Measurements from ENCODE around the gene TFEC. TPM values are rescaled to one million over a fixed set of nuclear protein-coding genes. Genes with fewer than 3 reads are reported as not detected.

The TFEC gene
- polyA plus RNA-seq, 1 of the 3 experiments (the other 2 are of a cell fraction): not detected

DNA sequence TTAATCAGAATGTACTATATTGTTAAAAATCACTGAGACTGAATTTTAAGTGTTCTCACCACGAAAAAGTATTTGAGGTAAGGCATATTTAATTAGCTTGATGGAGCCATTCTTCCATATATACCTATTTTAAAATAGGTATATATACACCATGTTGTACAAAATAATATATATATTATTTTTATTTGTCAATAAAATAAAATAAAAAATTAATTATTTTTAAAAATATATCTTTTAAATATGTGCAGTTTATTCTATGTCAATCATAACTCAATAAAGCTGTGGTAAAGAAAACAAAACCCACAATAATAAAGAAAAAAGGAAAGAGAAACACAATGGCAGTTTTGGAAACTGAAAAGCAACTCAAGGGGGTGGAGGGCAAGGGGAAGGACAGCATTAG, 33.6 kb upstream of the TFEC start (continued):
- TF ChIP-seq, protein P1, sequence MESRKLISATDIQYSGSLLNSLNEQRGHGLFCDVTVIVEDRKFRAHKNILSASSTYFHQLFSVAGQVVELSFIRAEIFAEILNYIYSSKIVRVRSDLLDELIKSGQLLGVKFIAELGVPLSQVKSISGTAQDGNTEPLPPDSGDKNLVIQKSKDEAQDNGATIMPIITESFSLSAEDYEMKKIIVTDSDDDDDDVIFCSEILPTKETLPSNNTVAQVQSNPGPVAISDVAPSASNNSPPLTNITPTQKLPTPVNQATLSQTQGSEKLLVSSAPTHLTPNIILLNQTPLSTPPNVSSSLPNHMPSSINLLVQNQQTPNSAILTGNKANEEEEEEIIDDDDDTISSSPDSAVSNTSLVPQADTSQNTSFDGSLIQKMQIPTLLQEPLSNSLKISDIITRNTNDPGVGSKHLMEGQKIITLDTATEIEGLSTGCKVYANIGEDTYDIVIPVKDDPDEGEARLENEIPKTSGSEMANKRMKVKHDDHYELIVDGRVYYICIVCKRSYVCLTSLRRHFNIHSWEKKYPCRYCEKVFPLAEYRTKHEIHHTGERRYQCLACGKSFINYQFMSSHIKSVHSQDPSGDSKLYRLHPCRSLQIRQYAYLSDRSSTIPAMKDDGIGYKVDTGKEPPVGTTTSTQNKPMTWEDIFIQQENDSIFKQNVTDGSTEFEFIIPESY (IDR thresholded peaks at IDR 0.05; ENCODE audit: borderline replicate concordance, low read depth): no peak

DNA sequence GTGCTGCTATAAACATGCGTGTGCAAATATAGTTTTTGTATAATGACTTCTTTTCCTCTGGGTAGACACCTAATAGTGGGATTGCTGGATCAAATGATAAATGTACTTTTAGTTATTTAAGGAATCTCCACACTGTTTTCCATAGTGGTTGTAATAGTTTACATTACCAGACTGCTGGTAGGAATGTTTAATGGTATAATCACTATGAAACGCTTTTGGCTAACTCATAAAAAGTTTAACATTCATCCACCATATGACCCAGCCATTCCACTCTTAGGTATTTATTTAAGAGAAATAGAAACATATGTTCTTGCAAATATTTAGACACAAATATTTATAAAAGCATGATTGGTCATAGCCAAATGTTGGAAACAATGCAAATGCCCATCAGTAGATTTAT, 32.1 kb upstream of the TFEC start:
- Histone ChIP-seq H4K20me1 (ENCODE audit: insufficient read depth) (no peaks in the 10 kb centered on the region), H3K9me2 (no peaks in the 10 kb centered on the region; the same call in 1 of the 2 replicates), H3K36me3 (replicated peaks in 1 of 2; ENCODE audit: control insufficient read depth in 1 of 2, insufficient read depth in 2 of 2, low read length in 1 of 2) (no peaks in the 10 kb centered on the region), H3K4me1 (ENCODE audit: control insufficient read depth in 1 of 2, insufficient read depth in 2 of 2, low read depth in 1 of 2, low read length in 1 of 2) (no peaks in the 10 kb centered on the region), H3K4me3 (ENCODE audit: low read depth in 2 of 2, low read length in 1 of 2) (no peak overlapping the region), H3K4me2 (no peak overlapping the region), H3K79me2 (ENCODE audit: insufficient read depth) (no peaks in the 10 kb centered on the region), H3K9me3 (no peaks in the 10 kb centered on the region), H3F3A (replicated peaks; ENCODE audit: insufficient read depth) (no peaks in the 10 kb centered on the region), H2AFZ (ENCODE audit: low read depth) (no peak overlapping the region), H3K27me3 (ENCODE audit: insufficient read depth) (no peaks in the 10 kb centered on the region), H3K27ac (ENCODE audit: low read depth in 2 of 2, low read length in 1 of 2) (no peak overlapping the region), H3K9ac (no peak overlapping the region)
- CTCF ChIA-PET: no interaction called here
- DNase-seq: no peak
- POLR2A ChIA-PET: no interaction called here
- TF ChIP-seq GATA2 (CRISPR knock-in tag; IDR thresholded peaks at IDR 0.05) (no peak), JUND (IDR thresholded peaks at IDR 0.05) (no peak), NRF1 (IDR thresholded peaks at IDR 0.05; ENCODE audit: low read depth, low read length) (no peak), TAF1 (IDR thresholded peaks at IDR 0.05; ENCODE audit: borderline replicate concordance, low read depth, low read length) (no peak), RAD21 (IDR thresholded peaks at IDR 0.05; ENCODE audit: low read length) (no peak), GABPA (IDR thresholded peaks at IDR 0.05; ENCODE audit: low read depth) (no peak), RXRA (IDR thresholded peaks at IDR 0.05; ENCODE audit: borderline replicate concordance, low read depth) (no peak), FOSL2 (IDR thresholded peaks at IDR 0.05; ENCODE audit: borderline replicate concordance, low read depth) (no peak), SIN3A (IDR thresholded peaks at IDR 0.05; ENCODE audit: borderline replicate concordance, low read depth, low read length) (no peak), MXI1 (IDR thresholded peaks at IDR 0.05; ENCODE audit: low read depth, low read length) (no peak), MEF2A (IDR thresholded peaks at IDR 0.05; ENCODE audit: borderline replicate concordance, low read depth) (no peak), FOXM1 (IDR thresholded peaks at IDR 0.05; ENCODE audit: low read depth) (no peak), RFX5 (IDR thresholded peaks at IDR 0.05; ENCODE audit: low read length) (no peak), EZH2phosphoT487 (IDR thresholded peaks at IDR 0.05; ENCODE audit: borderline replicate concordance, low read depth) (no peak)
- TF ChIP-seq, protein P2, sequence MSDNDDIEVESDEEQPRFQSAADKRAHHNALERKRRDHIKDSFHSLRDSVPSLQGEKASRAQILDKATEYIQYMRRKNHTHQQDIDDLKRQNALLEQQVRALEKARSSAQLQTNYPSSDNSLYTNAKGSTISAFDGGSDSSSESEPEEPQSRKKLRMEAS (IDR thresholded peaks at IDR 0.05; ENCODE audit: low read depth): no peak
- TF ChIP-seq, protein P3, sequence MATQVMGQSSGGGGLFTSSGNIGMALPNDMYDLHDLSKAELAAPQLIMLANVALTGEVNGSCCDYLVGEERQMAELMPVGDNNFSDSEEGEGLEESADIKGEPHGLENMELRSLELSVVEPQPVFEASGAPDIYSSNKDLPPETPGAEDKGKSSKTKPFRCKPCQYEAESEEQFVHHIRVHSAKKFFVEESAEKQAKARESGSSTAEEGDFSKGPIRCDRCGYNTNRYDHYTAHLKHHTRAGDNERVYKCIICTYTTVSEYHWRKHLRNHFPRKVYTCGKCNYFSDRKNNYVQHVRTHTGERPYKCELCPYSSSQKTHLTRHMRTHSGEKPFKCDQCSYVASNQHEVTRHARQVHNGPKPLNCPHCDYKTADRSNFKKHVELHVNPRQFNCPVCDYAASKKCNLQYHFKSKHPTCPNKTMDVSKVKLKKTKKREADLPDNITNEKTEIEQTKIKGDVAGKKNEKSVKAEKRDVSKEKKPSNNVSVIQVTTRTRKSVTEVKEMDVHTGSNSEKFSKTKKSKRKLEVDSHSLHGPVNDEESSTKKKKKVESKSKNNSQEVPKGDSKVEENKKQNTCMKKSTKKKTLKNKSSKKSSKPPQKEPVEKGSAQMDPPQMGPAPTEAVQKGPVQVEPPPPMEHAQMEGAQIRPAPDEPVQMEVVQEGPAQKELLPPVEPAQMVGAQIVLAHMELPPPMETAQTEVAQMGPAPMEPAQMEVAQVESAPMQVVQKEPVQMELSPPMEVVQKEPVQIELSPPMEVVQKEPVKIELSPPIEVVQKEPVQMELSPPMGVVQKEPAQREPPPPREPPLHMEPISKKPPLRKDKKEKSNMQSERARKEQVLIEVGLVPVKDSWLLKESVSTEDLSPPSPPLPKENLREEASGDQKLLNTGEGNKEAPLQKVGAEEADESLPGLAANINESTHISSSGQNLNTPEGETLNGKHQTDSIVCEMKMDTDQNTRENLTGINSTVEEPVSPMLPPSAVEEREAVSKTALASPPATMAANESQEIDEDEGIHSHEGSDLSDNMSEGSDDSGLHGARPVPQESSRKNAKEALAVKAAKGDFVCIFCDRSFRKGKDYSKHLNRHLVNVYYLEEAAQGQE (IDR thresholded peaks at IDR 0.05; ENCODE audit: low read depth, low read length): no peak
- TF ChIP-seq, protein P4, sequence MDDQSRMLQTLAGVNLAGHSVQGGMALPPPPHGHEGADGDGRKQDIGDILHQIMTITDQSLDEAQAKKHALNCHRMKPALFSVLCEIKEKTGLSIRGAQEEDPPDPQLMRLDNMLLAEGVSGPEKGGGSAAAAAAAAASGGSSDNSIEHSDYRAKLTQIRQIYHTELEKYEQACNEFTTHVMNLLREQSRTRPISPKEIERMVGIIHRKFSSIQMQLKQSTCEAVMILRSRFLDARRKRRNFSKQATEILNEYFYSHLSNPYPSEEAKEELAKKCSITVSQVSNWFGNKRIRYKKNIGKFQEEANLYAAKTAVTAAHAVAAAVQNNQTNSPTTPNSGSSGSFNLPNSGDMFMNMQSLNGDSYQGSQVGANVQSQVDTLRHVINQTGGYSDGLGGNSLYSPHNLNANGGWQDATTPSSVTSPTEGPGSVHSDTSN (IDR thresholded peaks at IDR 0.05): no peak
- TF ChIP-seq, protein P1 (IDR thresholded peaks at IDR 0.05; ENCODE audit: borderline replicate concordance, low read depth): no peak
- TF ChIP-seq, protein P5, sequence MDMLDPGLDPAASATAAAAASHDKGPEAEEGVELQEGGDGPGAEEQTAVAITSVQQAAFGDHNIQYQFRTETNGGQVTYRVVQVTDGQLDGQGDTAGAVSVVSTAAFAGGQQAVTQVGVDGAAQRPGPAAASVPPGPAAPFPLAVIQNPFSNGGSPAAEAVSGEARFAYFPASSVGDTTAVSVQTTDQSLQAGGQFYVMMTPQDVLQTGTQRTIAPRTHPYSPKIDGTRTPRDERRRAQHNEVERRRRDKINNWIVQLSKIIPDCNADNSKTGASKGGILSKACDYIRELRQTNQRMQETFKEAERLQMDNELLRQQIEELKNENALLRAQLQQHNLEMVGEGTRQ (IDR thresholded peaks at IDR 0.05; ENCODE audit: borderline replicate concordance, low read depth, low read length): no peak
- 4% methylated on average over 2 of the region's 2 CpGs for WGBS (ENCODE audit: low lambda C conversion rate)
